HG03520 (cell line): ENCODE measurements around the gene CFAP92.
"Not testable (repeated sequence)": the region's sequence is repeated elsewhere in the genome, so short reads cannot be mapped to it uniquely, and the experiment has no call there.

ENCODE experiments used
- ATAC-seq: cut with Tn5 transposase; IDR thresholded peaks from one replicate; pipeline ENCODE4 v1.9.1; 2021; ENCODE audit warnings: mild to moderate bottlenecking, moderate library complexity; ENCODE audit not compliant: unreplicated experiment

Gene CFAP92

GRCh38 chr3:128945041-128945877 is 48.6 kb downstream of the CFAP92 start:
- no peak for ATAC-seq

- no peak for ATAC-seq
These were observed 51.5 kb downstream of the CFAP92 start for GRCh38 chr3:128942161-128942952.

GRCh38 chr3:128940252-128940651 is 53.6 kb downstream of the CFAP92 start:
- ATAC-seq, result no peak

- no peak for ATAC-seq
These were observed 57.5 kb downstream of the CFAP92 start for GRCh38 chr3:128936341-128936740.

- no peak for ATAC-seq
These were observed 58.0 kb downstream of the CFAP92 start for GRCh38 chr3:128935922-128936321.

GRCh38 chr3:128933922-128934253 is 60.0 kb downstream of the CFAP92 start:
- no peak for ATAC-seq

GRCh38 chr3:128933213-128933921 is 60.5 kb downstream of the CFAP92 start:
- no peak for ATAC-seq

GRCh38 chr3:128932516-128933212 is 61.2 kb downstream of the CFAP92 start:
- no peak for ATAC-seq

- no peak for ATAC-seq
These were observed 62.8 kb downstream of the CFAP92 start for GRCh38 chr3:128931046-128931445.

- no peak for ATAC-seq
These were observed 64.5 kb downstream of the CFAP92 start for GRCh38 chr3:128929364-128929763.

- not testable (repeated sequence) for ATAC-seq
These were observed 69.9 kb downstream of the CFAP92 start for GRCh38 chr3:128923986-128924385.

GRCh38 chr3:128923576-128923975 is 70.3 kb downstream of the CFAP92 start:
- no peak for ATAC-seq

GRCh38 chr3:128922804-128923459 is 70.9 kb downstream of the CFAP92 start:
- ATAC-seq, result no peak

- ATAC-seq, result no peak
These were observed 73.9 kb downstream of the CFAP92 start for GRCh38 chr3:128919988-128920387.

- ATAC-seq, result no peak
These were observed 76.6 kb downstream of the CFAP92 start for GRCh38 chr3:128917291-128917690.

GRCh38 chr3:128914966-128915645 is 78.8 kb downstream of the CFAP92 start:
- no peak for ATAC-seq

GRCh38 chr3:128911911-128912310 is 82.0 kb downstream of the CFAP92 start:
- no peak for ATAC-seq

GRCh38 chr3:128910006-128910405 is 83.9 kb downstream of the CFAP92 start:
- no peak for ATAC-seq

- no peak for ATAC-seq
These were observed 84.9 kb downstream of the CFAP92 start for GRCh38 chr3:128908951-128909350.
